ENCODE data around the gene GPX4. TPM values are rescaled to one million over a fixed set of nuclear protein-coding genes. Genes with fewer than 3 reads are reported as not detected.

GPX4 gene
- total RNA-seq, 4 donors from 2014 or later: 616 to 907 (median 819) TPM

- Histone ChIP-seq H3K27ac (no peak overlapping the region), H3K4me3 (no peak overlapping the region), H3K36me3 (no peaks in the 10 kb centered on the region), H3K4me1 (no peaks in the 10 kb centered on the region), H3K9me3 (no peaks in the 10 kb centered on the region), H3K27me3 (peaks cover 5 to 17% (median 10%) of the 10 kb centered on the region in 3 donors)
- DNase-seq: no peak
- TF ChIP-seq CTCF (IDR thresholded peaks at IDR 0.05 in 4 of 5, conservative IDR thresholded peaks at IDR 0.05 in 1 of 5): no peak
- no peak for TF ChIP-seq POLR2A (IDR thresholded peaks at IDR 0.05)
- intact Hi-C loops (cut with DNase I; ENCODE audit: low total_unique reads): no loop called here
- peak in 1 of 2 donors; percentile 10 for ATAC-seq
- in situ Hi-C loops (cut with MboI; ENCODE audit: low sequenced_read_pairs in 4 of 4): no loop called here
Observed at GRCh38 chr19:1081301-1082164, 22.3 kb upstream of the GPX4 start.

- ATAC-seq: peak; percentile 31 to 43
- peak in 1 of 2 donors; percentile 50 for DNase-seq
- in situ Hi-C loops (cut with MboI; ENCODE audit: low sequenced_read_pairs in 4 of 4): no loop called here
- Histone ChIP-seq H3K4me1 (no peaks in the 10 kb centered on the region), H3K9me3 (no peaks in the 10 kb centered on the region), H3K36me3 (no peaks in the 10 kb centered on the region), H3K27me3 (peaks cover 5 to 17% (median 10%) of the 10 kb centered on the region in 3 donors), H3K4me3 (peak overlapping the region in 2 of 4 donors; percentile 21 to 31), H3K27ac (no peak overlapping the region)
- TF ChIP-seq CTCF (IDR thresholded peaks at IDR 0.05 in 4 of 5, conservative IDR thresholded peaks at IDR 0.05 in 1 of 5): no peak
- no peak for TF ChIP-seq POLR2A (IDR thresholded peaks at IDR 0.05)
- intact Hi-C loops (cut with DNase I; ENCODE audit: low total_unique reads): no loop called here
Observed at GRCh38 chr19:1082165-1082927, 21.4 kb upstream of the GPX4 start.

GRCh38 chr19:1082928-1083816 lies 20.6 kb upstream of the GPX4 start:
- DNase-seq: no peak
- H3K27me3 ChIP-seq: peaks cover 5 to 17% (median 10%) of the 10 kb centered on the region in 3 donors
- intact Hi-C loops (cut with DNase I; ENCODE audit: low total_unique reads) (no loop called here), in situ Hi-C loops (cut with MboI; ENCODE audit: low sequenced_read_pairs in 4 of 4) (no loop called here)
- no peaks in the 10 kb centered on the region for H3K9me3 ChIP-seq
- H3K27ac ChIP-seq: no peak overlapping the region
- TF ChIP-seq CTCF (IDR thresholded peaks at IDR 0.05 in 4 of 5, conservative IDR thresholded peaks at IDR 0.05 in 1 of 5) (no peak), POLR2A (IDR thresholded peaks at IDR 0.05) (no peak)
- H3K4me3 ChIP-seq: peak overlapping the region in 1 of 4 donors; percentile 31
- no peak for ATAC-seq
- peaks cover 0 to 5% of the 10 kb centered on the region in 2 donors for H3K4me1 ChIP-seq
- H3K36me3 ChIP-seq: peaks cover 0 to 4% of the 10 kb centered on the region in 2 donors

- ATAC-seq (no peak), DNase-seq (no peak)
- TF ChIP-seq POLR2A (IDR thresholded peaks at IDR 0.05) (no peak), CTCF (IDR thresholded peaks at IDR 0.05 in 4 of 5, conservative IDR thresholded peaks at IDR 0.05 in 1 of 5) (no peak)
- peaks cover 5 to 17% (median 10%) of the 10 kb centered on the region in 3 donors for H3K27me3 ChIP-seq
- H3K4me3 ChIP-seq: no peak overlapping the region
- peaks cover 0 to 13% of the 10 kb centered on the region in 2 donors for H3K4me1 ChIP-seq
- H3K27ac ChIP-seq: no peak overlapping the region
- H3K36me3 ChIP-seq: peaks cover 0 to 15% of the 10 kb centered on the region in 2 donors
- no peaks in the 10 kb centered on the region for H3K9me3 ChIP-seq
- in situ Hi-C loops (cut with MboI; ENCODE audit: low sequenced_read_pairs in 4 of 4) (no loop called here), intact Hi-C loops (cut with DNase I; ENCODE audit: low total_unique reads) (no loop called here)
Observed at GRCh38 chr19:1084024-1084868, 19.5 kb upstream of the GPX4 start.
